Epithelial cell of prostate (primary cell): ENCODE measurements around the gene ADGRL4.
"Not testable (repeated sequence)": the region's sequence is repeated elsewhere in the genome, so short reads cannot be mapped to it uniquely, and the experiment has no call there.

Source experiments
- DNase-seq: peaks from one replicate; pipeline ENCODE4 v3.0.0-alpha.2; 2011; ENCODE audit warnings: low read depth, low spot score
- H3K27ac ChIP-seq: fragments of 450-650 bp; 2 replicates; pipeline ENCODE4 v1.5.1; 2017; ENCODE audit warnings: mild to moderate bottlenecking

The ADGRL4 gene

DNA sequence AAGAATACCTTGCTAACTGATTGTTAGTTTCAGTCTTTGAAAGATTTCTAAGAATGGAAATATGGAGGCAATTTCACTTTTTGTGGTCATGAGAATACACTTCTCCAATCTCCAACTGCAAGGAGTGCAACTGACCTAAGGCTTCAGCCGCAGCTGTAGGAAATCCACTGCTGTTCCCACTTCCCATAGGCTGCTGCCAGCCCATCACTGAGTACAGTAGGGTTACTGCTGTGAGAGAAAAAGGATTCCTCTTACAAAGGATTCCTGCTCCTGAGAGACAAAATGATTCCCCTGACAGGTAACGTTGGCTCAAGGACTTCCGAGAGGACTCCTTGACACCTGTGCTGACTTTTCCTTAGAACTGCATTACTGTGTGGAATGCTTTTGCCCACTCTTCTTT is 87.4 kb downstream of the ADGRL4 start:
- H3K27ac ChIP-seq: no peak overlapping the region
- no peak for DNase-seq

DNA sequence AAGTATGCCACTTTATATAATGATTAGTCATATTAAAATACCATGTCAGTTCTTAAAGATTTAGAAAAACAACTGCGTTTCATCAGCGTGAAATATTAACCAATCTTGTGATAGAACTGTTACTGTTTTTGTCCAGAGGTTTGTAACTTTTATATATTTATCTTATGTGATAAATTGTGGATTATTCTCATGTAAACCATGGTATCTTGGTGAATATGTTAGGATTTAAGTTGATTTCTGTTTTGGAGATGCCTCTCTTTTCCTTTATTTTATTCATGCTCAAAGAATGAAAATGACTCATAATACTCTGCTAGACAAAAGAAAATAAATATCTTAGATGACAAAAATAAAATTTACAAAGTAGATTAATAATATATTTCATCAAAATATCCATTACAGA is 88.4 kb downstream of the ADGRL4 start:
- H3K27ac ChIP-seq: no peak overlapping the region
- DNase-seq: no peak

DNA sequence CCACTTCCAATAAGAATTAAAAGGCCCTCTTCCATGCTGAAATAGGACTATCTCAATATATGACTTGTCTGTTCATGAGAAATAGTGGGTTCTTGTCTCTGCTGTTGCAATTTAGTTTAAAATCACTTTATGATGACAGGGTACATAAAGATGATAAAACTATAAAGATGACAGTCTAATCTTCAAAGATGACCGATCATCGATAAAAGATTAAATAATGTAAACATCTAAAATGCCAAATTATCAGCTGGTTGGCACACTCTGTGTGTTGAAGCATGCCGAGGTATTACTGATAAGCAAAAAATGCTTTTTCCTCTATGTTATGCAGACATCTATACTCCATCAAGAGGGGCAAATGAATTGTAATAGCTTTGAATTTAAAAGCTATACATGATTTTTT is 89.5 kb downstream of the ADGRL4 start:
- no peak overlapping the region for H3K27ac ChIP-seq
- DNase-seq: no peak

DNA sequence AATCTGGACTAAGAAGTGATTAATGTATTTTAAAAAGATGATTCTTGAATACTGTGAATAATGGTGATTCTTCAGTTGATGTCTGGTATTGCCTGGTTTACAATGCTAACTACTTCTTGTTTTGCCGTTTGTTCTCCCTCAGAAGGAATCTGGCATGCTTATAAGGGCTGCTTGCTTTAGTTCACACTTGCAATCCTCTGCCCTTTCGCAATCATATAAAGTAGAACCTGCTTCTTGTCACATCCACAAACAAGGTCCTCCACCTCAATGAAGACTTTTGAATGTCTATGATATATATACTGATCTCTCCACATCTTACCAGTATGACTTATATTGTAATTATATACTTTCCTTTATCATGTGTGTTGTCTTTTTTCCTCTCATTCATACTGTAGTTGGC is 92.6 kb downstream of the ADGRL4 start:
- no peak for DNase-seq

DNA sequence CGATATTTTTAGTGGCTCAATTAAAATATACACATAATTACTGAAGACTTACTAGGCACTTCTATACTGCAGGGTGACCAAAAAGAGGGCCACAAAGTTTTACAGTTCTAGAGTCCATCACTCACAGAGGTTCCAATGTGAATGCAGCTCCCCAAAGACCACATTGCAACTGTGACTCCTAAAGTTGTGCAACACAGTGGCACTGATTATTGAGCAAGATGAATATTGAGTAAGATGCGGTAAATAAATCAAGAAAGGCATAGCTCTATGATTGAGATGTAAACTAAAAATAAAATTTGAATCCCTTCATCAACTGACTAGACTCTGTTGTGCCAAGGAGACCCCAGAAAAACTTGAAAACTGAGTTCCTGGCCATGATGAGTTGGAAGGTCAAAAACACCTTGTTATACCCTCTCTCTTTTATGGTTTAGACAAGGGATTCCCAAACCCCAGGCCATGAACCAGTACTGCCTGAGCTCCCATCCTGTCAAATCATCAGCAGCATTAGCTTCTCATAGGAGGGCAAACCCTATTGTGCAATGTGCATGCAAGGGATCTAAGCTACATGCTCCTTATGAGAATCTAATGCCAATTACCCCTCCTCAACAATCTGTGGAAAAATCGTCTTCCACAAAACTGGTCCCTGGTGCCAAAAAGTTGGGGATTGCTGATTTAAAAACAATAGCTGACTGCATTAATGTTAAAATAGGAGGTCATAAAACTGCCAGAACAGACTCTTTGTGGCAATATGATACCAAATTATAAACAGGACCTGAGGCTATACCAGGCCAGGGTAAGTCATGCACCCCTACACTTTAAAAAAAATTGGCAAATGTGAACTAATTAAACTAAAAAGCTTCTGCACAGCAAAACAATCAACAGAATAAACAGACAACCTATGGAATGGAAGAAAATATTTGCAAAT is 94.3 kb downstream of the ADGRL4 start:
- no peak overlapping the region for H3K27ac ChIP-seq
- no peak for DNase-seq

More for the DNA sequence above, 92.6 kb downstream of the ADGRL4 start:
- no peak overlapping the region for H3K27ac ChIP-seq

DNA sequence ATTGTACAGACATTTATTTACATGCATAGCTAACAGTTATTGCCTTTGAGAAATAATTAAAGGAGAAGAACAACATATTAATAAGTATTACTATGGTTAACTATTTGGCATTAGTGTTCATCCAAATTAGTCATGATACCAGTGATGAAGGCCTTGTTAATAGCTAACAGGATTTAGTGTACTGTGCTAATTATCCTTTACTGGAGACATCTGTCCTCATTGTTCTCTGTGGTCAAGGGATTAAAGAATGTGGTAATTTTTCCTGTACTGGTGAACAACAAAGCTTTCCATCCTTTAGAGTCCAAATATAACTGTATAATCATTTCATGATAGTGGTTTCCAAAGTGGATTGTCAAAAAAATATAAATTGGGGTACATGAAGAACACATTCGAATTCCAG is 103.9 kb downstream of the ADGRL4 start:
- no peak overlapping the region for H3K27ac ChIP-seq
- DNase-seq: no peak

DNA sequence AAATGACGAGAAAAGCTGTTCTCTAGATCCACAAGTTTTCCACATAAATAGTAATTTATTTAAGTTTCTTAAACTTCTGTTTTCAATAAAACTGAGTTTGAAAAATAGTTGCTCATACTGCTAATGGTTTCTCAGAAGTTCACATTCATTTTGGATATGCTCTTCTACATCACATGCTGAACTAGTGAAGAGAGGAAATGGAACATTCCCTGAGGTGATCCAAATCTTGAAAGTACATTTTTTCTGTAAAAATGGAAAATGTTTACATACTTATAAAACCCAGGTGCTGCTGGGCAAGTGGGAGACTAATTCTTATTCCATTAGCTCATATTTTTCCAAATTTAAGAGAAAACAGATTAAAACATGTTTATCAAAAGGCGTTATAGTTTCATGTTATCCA is 111.7 kb downstream of the ADGRL4 start:
- H3K27ac ChIP-seq: no peak overlapping the region
- no peak for DNase-seq

DNA sequence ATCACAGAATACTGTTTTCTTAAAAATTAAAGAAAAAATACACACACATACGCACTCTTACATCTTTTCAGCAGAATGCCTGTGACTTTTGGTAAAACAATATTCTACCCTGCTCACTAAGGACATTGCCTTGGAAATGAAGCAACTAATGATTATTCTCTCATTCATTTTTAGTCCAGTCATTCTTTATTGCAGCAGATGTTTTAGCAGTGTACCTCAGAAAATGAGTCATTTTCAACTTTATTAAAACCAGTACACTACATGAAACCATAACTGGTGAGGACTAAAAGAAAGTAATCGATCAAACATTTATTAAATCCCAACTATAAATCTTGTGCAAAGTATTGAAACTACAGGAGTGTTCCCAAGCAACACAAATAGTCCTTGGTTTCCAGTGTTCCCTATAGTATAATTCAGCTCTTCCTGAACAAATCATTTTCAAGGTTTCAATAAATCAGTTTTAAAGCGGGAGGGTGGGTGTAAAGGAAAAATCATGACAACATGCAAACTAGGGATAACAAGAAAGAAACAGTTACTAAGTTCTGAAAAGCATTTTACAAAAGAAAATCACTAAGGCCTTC is 114.2 kb downstream of the ADGRL4 start:
- DNase-seq: no peak
- no peak overlapping the region for H3K27ac ChIP-seq

DNA sequence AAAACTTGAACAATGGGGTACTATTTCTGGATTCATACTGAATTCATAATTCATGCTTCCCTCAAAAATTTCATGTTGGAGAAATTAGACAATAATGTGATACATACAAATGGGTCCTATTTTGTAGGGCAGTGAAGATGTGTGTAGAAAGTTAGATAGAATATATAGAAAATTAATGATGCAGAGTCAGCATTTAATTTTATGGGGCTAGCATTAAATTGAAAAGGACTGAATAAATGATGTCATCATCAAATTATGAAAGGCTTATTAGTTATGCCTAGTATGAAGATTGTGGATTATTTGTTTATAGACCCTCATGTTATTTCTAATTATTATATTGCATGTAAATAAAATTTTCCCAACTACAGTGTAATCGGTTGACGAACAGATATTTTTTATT is 119.1 kb downstream of the ADGRL4 start:
- no peak overlapping the region for H3K27ac ChIP-seq
- no peak for DNase-seq

DNA sequence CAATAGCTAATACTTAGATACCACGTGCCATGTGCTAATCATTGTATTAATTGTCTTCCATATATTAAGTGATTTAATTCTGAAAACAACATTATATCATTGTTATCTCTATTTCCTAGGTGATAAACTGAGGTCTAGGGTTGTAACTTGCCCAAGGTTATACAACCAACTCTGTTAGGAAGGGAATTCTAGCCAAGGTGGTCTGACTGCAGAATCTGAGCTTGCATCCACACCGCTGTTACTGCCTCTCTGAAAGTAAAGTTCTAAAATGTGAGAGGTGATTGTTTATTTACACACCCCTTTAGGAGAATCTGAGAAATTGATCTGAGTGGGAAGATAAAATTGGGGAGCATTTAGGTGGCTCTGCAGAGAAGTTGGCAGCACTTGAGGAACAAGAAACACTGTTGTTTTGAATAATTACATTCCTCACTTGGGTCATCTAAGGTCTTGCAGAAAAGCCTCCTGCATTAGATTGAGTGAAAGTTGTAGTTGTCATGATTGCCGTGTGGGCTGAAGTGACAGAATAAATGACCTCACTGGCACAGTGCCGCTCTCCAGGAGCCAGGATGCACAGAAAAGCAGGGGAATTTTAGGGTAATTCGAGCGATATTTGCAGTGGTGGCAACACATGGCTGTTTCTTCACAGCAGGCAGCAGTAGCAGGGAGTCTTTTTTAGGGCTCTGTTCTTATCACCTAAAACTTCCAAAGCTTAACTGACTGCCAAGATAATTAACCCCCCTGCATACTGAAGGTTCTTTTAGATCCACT is 121.7 kb downstream of the ADGRL4 start:
- no peak for DNase-seq
- no peak overlapping the region for H3K27ac ChIP-seq

DNA sequence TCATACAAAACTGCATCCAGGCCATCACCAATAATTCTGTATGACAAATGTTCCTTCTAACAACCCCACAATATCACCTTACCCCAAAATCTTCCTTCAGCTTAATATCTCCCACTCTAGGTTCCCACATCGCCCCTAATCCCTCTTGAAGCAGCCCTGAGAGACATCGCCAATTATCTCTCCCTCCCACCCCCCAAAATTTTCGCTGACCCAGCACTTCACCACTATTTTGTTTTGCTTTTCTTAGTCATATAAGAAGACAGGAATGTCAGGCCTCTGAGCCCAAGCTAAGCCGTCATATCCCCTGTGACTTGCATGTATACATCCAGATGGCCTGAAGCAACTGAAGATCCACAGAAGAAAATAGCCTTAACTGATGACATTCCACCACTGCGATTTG is 126.3 kb downstream of the ADGRL4 start:
- DNase-seq: no peak
- H3K27ac ChIP-seq: no peak overlapping the region

DNA sequence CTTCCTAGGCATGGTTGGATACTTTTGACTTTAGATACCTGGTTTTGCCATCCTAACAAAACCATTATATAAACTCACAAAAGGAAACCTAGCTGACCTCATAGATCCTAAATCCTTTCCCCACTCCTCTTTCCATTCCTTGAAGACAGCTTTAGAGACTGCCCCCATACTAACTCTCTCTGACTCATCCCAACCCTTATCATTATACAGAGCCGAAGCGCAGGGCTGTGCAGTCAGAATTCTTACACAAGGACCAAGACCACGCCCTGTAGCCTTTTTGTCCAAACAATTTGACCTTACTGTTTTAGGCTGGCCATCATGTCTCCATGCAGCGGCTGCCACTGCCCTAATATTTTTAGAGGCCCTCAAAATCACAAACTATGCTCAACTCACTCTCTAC is 130.5 kb downstream of the ADGRL4 start:
- not testable (repeated sequence) for DNase-seq, H3K27ac ChIP-seq

DNA sequence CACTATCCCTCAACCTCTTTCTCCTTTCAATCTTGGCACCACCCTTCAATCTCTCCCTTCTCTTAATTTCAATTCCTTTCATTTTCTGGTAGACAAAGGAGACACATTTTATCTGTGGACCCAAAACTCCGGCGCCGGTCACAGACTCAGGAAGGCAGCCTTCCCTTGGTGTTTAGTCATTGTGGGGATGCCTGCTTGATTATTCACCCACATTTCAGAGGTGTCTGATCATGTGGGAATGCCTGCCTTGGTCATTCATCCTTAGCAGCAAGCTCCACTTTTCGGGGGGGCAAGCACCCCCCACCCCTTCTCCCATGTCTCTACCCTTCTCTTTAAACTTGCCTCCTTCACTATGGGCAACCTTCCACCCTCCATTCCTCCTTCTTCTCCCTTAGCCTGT is 133.7 kb downstream of the ADGRL4 start:
- DNase-seq, H3K27ac ChIP-seq: not testable (repeated sequence)

DNA sequence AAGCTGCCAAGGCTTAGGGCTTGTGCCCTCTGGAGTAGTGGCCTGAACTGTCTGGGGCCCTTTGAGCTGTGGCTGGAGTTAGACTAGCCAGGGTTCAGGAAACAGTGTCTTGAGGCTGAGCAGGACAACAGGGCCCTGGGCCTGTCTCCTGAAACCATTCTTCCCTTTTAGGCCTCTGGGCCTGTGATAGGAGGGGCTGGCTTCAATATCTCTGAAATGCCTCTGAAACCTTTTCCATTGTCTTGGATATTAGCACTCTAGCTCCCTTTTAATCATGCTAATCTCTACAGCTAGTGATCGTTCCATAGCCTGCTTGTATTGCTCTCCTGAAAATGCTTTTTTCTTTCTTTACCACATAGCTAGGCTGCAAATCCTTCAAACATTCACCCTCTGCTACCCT is 135.3 kb downstream of the ADGRL4 start:
- no peak for DNase-seq

DNA sequence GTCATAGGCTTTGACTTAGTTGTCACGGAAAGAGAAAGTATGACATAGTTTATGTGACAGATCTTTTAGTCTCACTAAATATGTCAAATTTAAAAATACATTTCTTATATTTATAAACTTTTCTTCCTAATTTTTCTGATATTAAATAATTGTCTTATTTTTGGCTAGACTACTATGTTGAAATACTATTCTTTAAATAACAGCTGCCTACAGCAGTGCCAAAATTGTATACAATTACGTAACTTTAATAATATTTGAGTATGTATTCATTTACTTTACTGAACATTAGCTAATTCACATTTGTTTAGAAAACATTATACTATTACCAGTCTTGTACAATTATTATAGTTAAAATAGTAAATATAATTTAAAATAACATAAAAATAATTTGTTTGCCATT is 137.4 kb downstream of the ADGRL4 start:
- no peak overlapping the region for H3K27ac ChIP-seq
- no peak for DNase-seq

More for the DNA sequence above, 135.3 kb downstream of the ADGRL4 start:
- no peak overlapping the region for H3K27ac ChIP-seq

DNA sequence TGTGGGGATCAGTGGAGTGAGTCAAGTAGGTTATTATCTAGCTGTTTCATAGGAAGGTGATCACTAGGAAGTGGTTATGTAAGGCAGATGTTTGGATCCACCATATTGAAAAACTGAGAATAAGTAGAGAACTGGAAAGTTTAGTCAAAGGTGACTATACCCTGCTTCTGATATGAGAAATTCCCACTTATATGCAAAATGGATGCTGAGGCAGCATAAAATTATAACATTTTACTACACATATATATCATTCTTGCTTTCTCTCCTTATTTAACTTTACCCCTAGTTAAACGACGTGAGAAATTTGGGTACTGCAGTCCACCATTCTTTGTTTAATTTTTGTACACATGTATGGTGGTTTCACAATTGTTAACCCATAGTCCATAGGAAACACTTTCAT is 142.4 kb downstream of the ADGRL4 start:
- DNase-seq: no peak

DNA sequence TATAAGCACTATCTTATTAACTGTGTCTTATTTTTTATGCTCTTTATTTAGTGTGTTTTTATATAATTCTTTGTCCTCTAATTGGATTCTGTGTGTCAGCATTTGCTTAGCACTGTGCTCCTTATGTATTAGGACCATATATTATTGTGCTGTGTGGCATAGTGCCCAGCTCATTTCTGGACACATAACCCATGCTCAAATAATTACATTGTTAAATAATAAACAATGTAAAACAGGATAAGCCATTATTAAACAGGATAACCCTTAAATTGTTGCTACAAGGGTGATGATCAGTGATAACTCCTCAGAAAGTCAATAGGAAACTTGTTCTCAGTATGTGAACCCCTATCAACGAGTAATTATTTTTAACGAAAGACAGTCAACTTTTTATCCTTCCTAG is 150.4 kb downstream of the ADGRL4 start:
- H3K27ac ChIP-seq: no peak overlapping the region
- no peak for DNase-seq

More for the DNA sequence above, 142.4 kb downstream of the ADGRL4 start:
- no peak overlapping the region for H3K27ac ChIP-seq

DNA sequence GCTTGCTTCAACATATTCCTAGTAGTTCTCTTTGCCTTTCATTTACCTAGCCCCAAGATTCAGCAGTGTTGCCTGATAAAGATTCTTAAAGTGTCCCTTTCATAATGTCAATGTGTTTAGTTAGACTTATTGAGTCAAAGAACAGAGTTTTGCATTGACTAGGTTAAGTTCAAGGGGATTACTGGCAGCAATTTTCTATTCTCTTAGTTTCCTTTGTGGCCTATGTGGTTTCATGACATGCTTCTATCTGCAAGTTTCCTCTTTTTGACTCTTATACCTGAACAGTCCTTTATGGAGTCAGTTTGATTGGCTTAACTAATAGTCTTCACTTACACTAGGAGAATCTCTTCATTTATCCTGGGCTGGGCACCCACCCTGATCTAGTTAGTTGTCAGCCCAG is 151.3 kb downstream of the ADGRL4 start:
- DNase-seq: no peak

DNA sequence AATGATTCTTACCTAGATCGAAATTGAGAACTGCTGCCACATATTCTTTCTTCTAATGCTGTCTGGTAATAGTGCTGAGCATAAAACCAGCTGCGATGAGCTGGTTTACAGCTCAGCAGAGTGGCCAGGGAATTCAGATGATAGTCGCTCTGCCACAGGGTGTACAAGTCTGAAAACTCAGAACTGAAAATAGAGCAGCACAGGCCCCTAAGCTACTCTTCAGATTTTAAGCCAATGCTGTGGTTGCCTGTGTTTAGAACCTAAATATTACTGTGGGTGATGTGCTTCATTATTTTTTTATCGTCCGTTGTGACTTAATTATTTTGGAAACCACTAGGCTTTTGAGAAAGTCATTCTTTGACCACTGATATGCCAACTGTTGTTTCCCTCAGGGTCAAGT is 152.0 kb downstream of the ADGRL4 start:
- no peak overlapping the region for H3K27ac ChIP-seq
- DNase-seq: no peak

More for the DNA sequence above, 151.3 kb downstream of the ADGRL4 start:
- no peak overlapping the region for H3K27ac ChIP-seq

DNA sequence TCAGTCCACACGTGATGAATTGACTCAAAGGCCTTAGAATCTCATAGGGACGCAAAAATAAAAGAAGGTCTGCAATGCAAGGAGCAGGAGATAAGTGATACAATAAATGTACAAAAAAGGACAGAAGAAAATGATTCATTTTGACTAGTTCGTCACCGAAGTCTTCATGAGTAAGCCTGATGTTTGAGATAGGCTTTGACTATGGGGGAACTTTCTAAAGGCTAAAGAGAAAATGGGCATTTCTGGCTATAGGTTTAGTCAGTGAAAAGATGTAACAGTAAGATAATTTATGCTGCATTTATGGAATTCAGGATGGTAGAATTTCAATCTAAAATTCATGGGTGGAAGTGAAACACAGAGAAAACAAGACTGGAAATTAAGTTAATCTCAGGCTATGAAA is 163.0 kb downstream of the ADGRL4 start:
- no peak overlapping the region for H3K27ac ChIP-seq
- no peak for DNase-seq

DNA sequence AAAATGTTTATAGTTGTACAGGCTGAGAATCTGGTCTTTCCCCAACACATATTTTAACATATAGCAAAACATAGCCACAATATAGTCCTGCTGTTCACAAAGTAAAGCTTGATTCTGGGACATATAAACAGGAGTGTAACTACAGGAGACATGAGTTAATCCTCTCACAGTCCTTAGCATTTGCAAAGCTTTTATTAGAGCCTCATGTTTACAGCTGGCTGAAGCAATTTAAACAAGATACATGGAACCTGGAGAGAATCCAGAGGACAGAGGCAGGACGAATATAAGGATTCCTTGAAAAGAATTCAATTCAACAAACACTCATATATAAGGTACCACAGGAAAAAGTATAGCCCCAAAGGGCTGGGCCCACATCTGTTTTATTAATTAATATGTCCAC is 163.4 kb downstream of the ADGRL4 start:
- DNase-seq: no peak
- H3K27ac ChIP-seq: no peak overlapping the region
